IPS DF 6.9 (cell line): ENCODE data around the gene ENDOD1.

ENCODE experiments used
- DNase-seq: peaks from one replicate; pipeline ENCODE4 v3.0.0-alpha.2; 2013; ENCODE audit warnings: low read depth, low spot score
- H3K27ac ChIP-seq: one replicate; pipeline ENCODE4 v1.5.1; 2013; ENCODE audit warnings: low read length, control low read depth
- H3K27me3 ChIP-seq: 2 replicates; pipeline ENCODE4 v1.6.1; 2013; ENCODE audit warnings: mild to moderate bottlenecking, low read length; ENCODE audit not compliant: control insufficient read depth, insufficient read depth
- H3K36me3 ChIP-seq: 2 replicates; pipeline ENCODE4 v1.6.1; 2013; ENCODE audit warnings: low read length; ENCODE audit not compliant: control insufficient read depth, insufficient read depth
- H3K4me1 ChIP-seq: 2 replicates; pipeline ENCODE4 v1.6.1; 2013; ENCODE audit warnings: low read length; ENCODE audit not compliant: control insufficient read depth, insufficient read depth
- H3K4me3 ChIP-seq: 2 replicates; pipeline ENCODE4 v1.5.1; 2013; ENCODE audit warnings: mild to moderate bottlenecking, low read length
- H3K9me3 ChIP-seq: 2 replicates; pipeline ENCODE4 v1.6.1; 2013; ENCODE audit warnings: low read length, inconsistent platforms; ENCODE audit not compliant: control insufficient read depth, insufficient read depth
- WGBS: extraction: QIAGEN DNeasy Blood & Tissue Kit; methylation state at CpG from one replicate; pipeline ENCODE4 v1.1.7; 2013; ENCODE audit warnings: mixed read lengths, missing lambda C conversion rate; ENCODE audit not compliant: insufficient read length, insufficient coverage; 5-methylcytosine and 5-hydroxymethylcytosine counted together

ENDOD1 gene

GRCh38 chr11:95088946-95089619 is 563 bp upstream of the ENDOD1 start:
- Histone ChIP-seq H3K36me3 (no peaks in the 10 kb centered on the region), H3K9me3 (no peaks in the 10 kb centered on the region), H3K27ac (no peak overlapping the region), H3K4me1 (peaks cover 1% of the 10 kb centered on the region; the same call in 1 of the 2 replicates), H3K4me3 (peak overlapping the region; percentile 50; the same call in 1 of the 2 replicates), H3K27me3 (peaks cover 13% of the 10 kb centered on the region)
- DNase-seq, result no peak
- WGBS, result no CpG with 5 or more reads among the region's 27 CpGs

- H3K36me3 ChIP-seq, result no peaks in the 10 kb centered on the region
- no peak for DNase-seq
- H3K4me1 ChIP-seq, result peaks cover 1% of the 10 kb centered on the region; the same call in 1 of the 2 replicates
- peaks cover 13% of the 10 kb centered on the region for H3K27me3 ChIP-seq
- no peaks in the 10 kb centered on the region for H3K9me3 ChIP-seq
- H3K4me3 ChIP-seq, result no peak overlapping the region
- no peak overlapping the region for H3K27ac ChIP-seq
These were observed 2.1 kb downstream of the ENDOD1 start for GRCh38 chr11:95091663-95092180.

DNA sequence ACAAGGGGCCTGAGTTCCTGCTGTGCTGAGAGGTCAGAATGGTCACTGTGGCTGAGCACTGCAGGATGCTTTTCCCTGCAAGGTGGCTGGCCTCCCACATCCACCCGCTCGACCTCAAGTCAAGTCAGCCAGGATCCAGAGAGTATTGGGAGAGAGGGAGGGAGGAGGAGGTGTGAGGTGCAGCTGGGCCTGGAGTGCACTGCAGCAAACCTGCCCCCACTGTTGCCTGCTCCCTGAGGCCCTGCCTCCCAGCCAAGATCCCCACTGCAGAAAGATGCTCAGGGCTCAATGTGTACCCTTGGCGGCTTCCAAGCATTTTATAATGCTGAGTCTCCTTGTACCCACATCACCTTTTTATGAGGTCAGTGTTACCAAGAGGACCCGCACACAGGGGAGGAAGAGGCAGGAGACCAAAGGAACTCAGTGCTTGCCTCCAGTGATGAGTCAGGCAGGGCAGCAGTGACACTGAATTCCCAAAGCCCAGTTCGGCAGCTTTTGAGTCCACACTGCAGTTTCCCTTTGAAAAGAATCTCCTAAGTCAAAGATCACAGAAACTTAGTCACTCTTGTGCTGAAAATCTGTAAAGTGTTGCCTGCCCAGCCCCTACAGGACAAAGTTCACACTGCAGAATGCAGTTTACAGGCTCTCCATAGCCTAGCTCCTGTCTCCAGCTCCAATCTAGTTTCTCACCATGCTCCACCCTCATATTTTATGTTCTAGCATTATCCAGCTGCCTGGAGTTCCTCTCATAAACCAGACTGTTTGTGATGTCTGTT is 3.1 kb downstream of the ENDOD1 start:
- H3K4me1 ChIP-seq, result peaks cover 1% of the 10 kb centered on the region; the same call in 1 of the 2 replicates
- H3K36me3 ChIP-seq, result no peaks in the 10 kb centered on the region
- no peak overlapping the region for H3K4me3 ChIP-seq
- WGBS, result no CpG with 5 or more reads among the region's 5 CpGs
- H3K27ac ChIP-seq, result no peak overlapping the region
- H3K27me3 ChIP-seq, result peaks cover 13% of the 10 kb centered on the region
- H3K9me3 ChIP-seq, result no peaks in the 10 kb centered on the region
- no peak for DNase-seq

- H3K9me3 ChIP-seq, result no peaks in the 10 kb centered on the region
- WGBS, result no CpG with 5 or more reads among the region's 3 CpGs
- peaks cover 13% of the 10 kb centered on the region for H3K27me3 ChIP-seq
- peaks cover 1% of the 10 kb centered on the region; the same call in 1 of the 2 replicates for H3K4me1 ChIP-seq
- H3K36me3 ChIP-seq, result no peaks in the 10 kb centered on the region
- no peak overlapping the region for H3K4me3 ChIP-seq
- DNase-seq, result no peak
- no peak overlapping the region for H3K27ac ChIP-seq
These were observed 3.9 kb downstream of the ENDOD1 start for GRCh38 chr11:95093548-95093947.

GRCh38 chr11:95095858-95096587 is 6.4 kb downstream of the ENDOD1 start:
- no peak overlapping the region for H3K27ac ChIP-seq
- WGBS, result no CpG with 5 or more reads among the region's 4 CpGs
- no peaks in the 10 kb centered on the region; the same call in 1 of the 2 replicates for H3K4me1 ChIP-seq
- DNase-seq, result no peak
- H3K27me3 ChIP-seq, result peaks cover 9% of the 10 kb centered on the region
- H3K36me3 ChIP-seq, result no peaks in the 10 kb centered on the region
- H3K9me3 ChIP-seq, result no peaks in the 10 kb centered on the region
- H3K4me3 ChIP-seq, result no peak overlapping the region

- DNase-seq, result no peak
- H3K4me3 ChIP-seq, result no peak overlapping the region
- no peak overlapping the region for H3K27ac ChIP-seq
- H3K27me3 ChIP-seq, result no peaks in the 10 kb centered on the region; the same call in 1 of the 2 replicates
- WGBS, result no CpG with 5 or more reads among the region's 3 CpGs
- H3K9me3 ChIP-seq, result no peaks in the 10 kb centered on the region
- H3K4me1 ChIP-seq, result no peaks in the 10 kb centered on the region; the same call in 1 of the 2 replicates
- no peaks in the 10 kb centered on the region for H3K36me3 ChIP-seq
These were observed 7.6 kb downstream of the ENDOD1 start for GRCh38 chr11:95097209-95097608.

DNA sequence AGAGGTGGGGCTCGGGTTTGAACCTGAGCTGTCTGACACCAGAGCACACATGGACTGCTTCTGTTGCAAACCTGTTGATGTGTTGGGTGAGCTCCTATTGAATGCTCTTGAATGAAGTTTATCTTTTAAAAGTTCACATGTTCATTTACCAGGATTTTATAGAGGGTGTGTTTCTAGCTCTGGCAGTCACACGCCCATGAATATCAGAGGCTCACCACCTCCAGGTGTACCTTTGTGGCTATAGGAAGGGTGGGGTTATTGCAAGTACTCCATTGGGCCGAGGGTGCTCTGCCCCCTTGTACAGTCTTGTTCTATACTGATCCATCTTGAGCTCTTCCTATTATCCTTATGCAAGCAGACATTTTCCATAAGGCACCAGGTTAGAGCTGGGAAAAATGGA is 9.2 kb downstream of the ENDOD1 start:
- Histone ChIP-seq H3K36me3 (no peaks in the 10 kb centered on the region), H3K4me1 (no peaks in the 10 kb centered on the region), H3K4me3 (no peak overlapping the region), H3K9me3 (no peaks in the 10 kb centered on the region), H3K27me3 (no peaks in the 10 kb centered on the region), H3K27ac (no peak overlapping the region)
- no CpG with 5 or more reads among the region's 3 CpGs for WGBS
- no peak for DNase-seq

GRCh38 chr11:95100191-95100648 is 10.6 kb downstream of the ENDOD1 start:
- H3K27me3 ChIP-seq, result no peaks in the 10 kb centered on the region

DNA sequence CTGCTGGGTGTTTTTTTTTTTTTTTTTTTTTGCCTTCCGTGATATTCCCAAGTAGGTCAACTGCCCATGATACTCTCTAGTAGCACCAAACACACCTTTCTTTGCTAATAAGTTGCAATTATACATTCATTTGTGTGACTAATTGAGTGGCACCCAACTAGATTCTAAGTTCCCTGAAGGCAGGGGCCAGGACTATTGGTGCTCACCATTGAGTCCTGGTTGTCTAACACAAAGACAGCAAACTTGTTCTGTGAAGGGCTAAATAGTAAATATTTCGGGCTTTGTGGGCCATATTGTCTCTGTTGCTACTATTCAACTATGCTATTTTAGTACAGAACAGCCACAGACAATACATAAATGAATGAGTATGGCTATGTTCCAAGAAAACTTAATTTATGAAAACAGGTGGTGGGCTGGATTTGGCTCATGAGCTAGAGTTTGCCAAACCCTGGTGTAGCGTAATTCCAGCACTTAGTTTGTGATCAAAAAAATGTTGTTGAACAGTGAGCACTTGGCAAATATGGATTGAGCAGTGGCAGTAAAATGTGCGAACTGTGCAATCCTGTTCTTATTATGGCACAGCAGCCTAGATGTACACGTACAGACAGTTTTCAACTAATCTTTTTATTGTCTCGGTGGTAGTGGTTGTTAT is 11.3 kb downstream of the ENDOD1 start:
- Histone ChIP-seq H3K4me1 (no peaks in the 10 kb centered on the region), H3K27ac (no peak overlapping the region), H3K27me3 (no peaks in the 10 kb centered on the region), H3K4me3 (no peak overlapping the region), H3K9me3 (no peaks in the 10 kb centered on the region), H3K36me3 (no peaks in the 10 kb centered on the region)
- WGBS, result no CpG with 5 or more reads among the region's 6 CpGs
- DNase-seq, result no peak

More at GRCh38 chr11:95100191-95100648, 10.6 kb downstream of the ENDOD1 start:
- Histone ChIP-seq H3K4me1 (no peaks in the 10 kb centered on the region), H3K27ac (no peak overlapping the region), H3K4me3 (no peak overlapping the region), H3K36me3 (no peaks in the 10 kb centered on the region), H3K9me3 (no peaks in the 10 kb centered on the region)
- DNase-seq, result no peak
- WGBS, result no CpG with 5 or more reads among the region's 4 CpGs

DNA sequence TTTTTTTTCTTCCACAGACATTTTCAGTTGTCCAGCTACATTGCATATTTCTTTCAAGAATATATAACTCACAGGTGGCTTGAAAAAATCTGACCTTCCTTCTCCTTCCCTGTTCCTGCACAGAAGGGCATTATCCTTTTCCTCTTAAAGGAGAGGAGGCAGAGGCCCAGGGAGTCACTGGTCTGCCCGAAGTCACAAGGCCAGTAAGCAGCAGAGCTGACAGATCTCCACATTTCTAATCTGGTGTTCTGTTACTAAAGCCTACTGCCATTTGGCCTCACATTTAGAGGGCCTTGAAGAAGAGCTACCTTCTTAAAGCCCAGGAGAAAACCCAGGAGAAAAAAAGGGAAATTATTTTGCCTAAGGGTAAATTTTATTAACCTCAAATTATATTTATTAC is 12.3 kb downstream of the ENDOD1 start:
- WGBS, result no CpG with 5 or more reads among the region's 1 CpG
- no peaks in the 10 kb centered on the region for H3K27me3 ChIP-seq

More for the DNA sequence above, 12.3 kb downstream of the ENDOD1 start:
- Histone ChIP-seq H3K27ac (no peak overlapping the region), H3K4me3 (no peak overlapping the region), H3K4me1 (no peaks in the 10 kb centered on the region), H3K9me3 (no peaks in the 10 kb centered on the region), H3K36me3 (no peaks in the 10 kb centered on the region)
- no peak for DNase-seq
